Endothelial cell of umbilical vein (primary cell): ENCODE results near the gene PAX8. TPM values are rescaled to one million over a fixed set of nuclear protein-coding genes. Genes with fewer than 3 reads are reported as not detected.

Experiments used
- BruUV-seq: library from RNA; stranded (reverse); fragments of 400-500 nt; replicated peaks from 2 replicates; lab custom pipeline; 2021; lab: Mats Ljungman, UMichigan
- CTCF ChIA-PET: fragments of 300-600, 350-600 bp; sonication (Branson Sonifier 250); formaldehyde crosslinking; loops from one replicate; lab custom pipeline; 2021; ENCODE audit warnings: antibody characterized with exemption, inconsistent platforms; lab: Charles Lee
- POLR2A ChIA-PET: fragments of 300-600, 350-600 bp; sonication (Branson Sonifier 250); formaldehyde crosslinking; loops from one replicate; lab custom pipeline; 2021; ENCODE audit warnings: antibody characterized with exemption, inconsistent platforms; lab: Charles Lee
- DNase-seq: peaks from one replicate; pipeline ENCODE4 v3.0.0-alpha.2; 2011; ENCODE audit warnings: low read depth, low spot score
- FAIRE-seq: peaks from 2 replicates; lab custom pipeline; 2011; peaks lifted over from hg19 to GRCh38; lab: Jason Lieb, UNC
- H2AFZ ChIP-seq: 2 replicates; pipeline ENCODE4 v1.6.0; 2012; ENCODE audit warnings: low read depth, low read length, control low read depth, inconsistent platforms
- H3K27ac ChIP-seq: 2 replicates; pipeline ENCODE4 v1.5.1; 2011; ENCODE audit warnings: low read depth, mild to moderate bottlenecking, control low read depth, low read length, moderate library complexity; ENCODE audit not compliant: insufficient read depth
- H3K27me3 ChIP-seq, 2 experiments: 2 replicates each; pipeline versions ENCODE4 v1.6.0 to v1.6.1; 2011; ENCODE audit warnings: low read length in 2 of 2, mixed read lengths in 1 of 2; ENCODE audit not compliant: control insufficient read depth in 2 of 2, insufficient read depth in 2 of 2
- H3K36me3 ChIP-seq, 2 experiments: 2 replicates in 1 of 2; 3 replicates in 1 of 2; pipeline ENCODE4 v1.5.1; 2011; ENCODE audit warnings: low read length in 2 of 2, mild to moderate bottlenecking in 1 of 2, moderate library complexity in 1 of 2; ENCODE audit not compliant: control insufficient read depth in 2 of 2, insufficient read depth in 2 of 2; ENCODE audit errors: extremely low read depth in 1 of 2
- H3K4me1 ChIP-seq: 3 replicates; pipeline ENCODE4 v1.5.1; 2011; ENCODE audit warnings: mild to moderate bottlenecking, low read length; ENCODE audit not compliant: control insufficient read depth, insufficient read depth; ENCODE audit errors: extremely low read depth
- H3K4me2 ChIP-seq: 2 replicates; pipeline ENCODE4 v1.6.1; 2011; ENCODE audit warnings: low read length, control low read depth, mixed read lengths; ENCODE audit not compliant: insufficient read depth
- H3K4me3 ChIP-seq, 3 experiments: fragments of 200-600 bp in 1 of 3; sonication (generic), shearing (Covaris generic) in 1 of 3; replicated peaks in 1 of 3; 2 replicates each; pipeline ENCODE4 v1.5.1; 2011 to 2016; ENCODE audit warnings: control low read depth in 3 of 3, low read length in 3 of 3, mild to moderate bottlenecking in 2 of 3, inconsistent platforms in 1 of 3, low read depth in 1 of 3, moderate library complexity in 1 of 3; ENCODE audit not compliant: insufficient read depth in 1 of 3
- H3K79me2 ChIP-seq: 2 replicates; pipeline ENCODE4 v1.6.0; 2012; ENCODE audit warnings: low read length, inconsistent platforms; ENCODE audit not compliant: control insufficient read depth, insufficient read depth
- H3K9ac ChIP-seq: replicated peaks from 2 replicates; pipeline ENCODE3; 2011; ENCODE audit warnings: low read length, control low read depth; ENCODE audit not compliant: insufficient read depth; ENCODE audit errors: extremely low read depth
- H3K9me1 ChIP-seq: replicated peaks from 3 replicates; pipeline ENCODE4 v1.6.0; 2011; ENCODE audit warnings: mild to moderate bottlenecking, low read length; ENCODE audit not compliant: control insufficient read depth, insufficient read depth; ENCODE audit errors: extremely low read depth
- H3K9me3 ChIP-seq: replicated peaks from 2 replicates; pipeline ENCODE4 v1.5.1; 2012; ENCODE audit warnings: low read length, inconsistent platforms; ENCODE audit not compliant: control insufficient read depth, insufficient read depth
- H4K20me1 ChIP-seq: replicated peaks from 2 replicates; pipeline ENCODE3; 2011; ENCODE audit warnings: mild to moderate bottlenecking, low read length; ENCODE audit not compliant: control insufficient read depth, insufficient read depth; ENCODE audit errors: extremely low read depth
- CTCF ChIP-seq, 2 donors: IDR thresholded peaks; 1 replicate in 1 of 2; 2 replicates in 1 of 2; pipeline ENCODE4 v1.5.1; 2011; ENCODE audit warnings: low read length in 2 of 2, mild to moderate bottlenecking in 2 of 2, moderate library complexity in 2 of 2, control low read depth in 1 of 2, inconsistent platforms in 1 of 2, low read depth in 1 of 2; ENCODE audit not compliant: insufficient read depth in 1 of 2; ENCODE audit errors: extremely low read depth in 1 of 2
- EZH2 ChIP-seq: IDR thresholded peaks from 2 replicates; pipeline ENCODE4 v1.6.1; 2012; ENCODE audit warnings: borderline replicate concordance, low read depth, mild to moderate bottlenecking, moderate library complexity, low read length, inconsistent platforms; ENCODE audit not compliant: severe bottlenecking
- FOS ChIP-seq: IDR thresholded peaks from 2 replicates; pipeline ENCODE4 v1.6.1; 2011; ENCODE audit warnings: mild to moderate bottlenecking, low read length, moderate library complexity, borderline replicate concordance; ENCODE audit not compliant: insufficient read depth
- GATA2 ChIP-seq: IDR thresholded peaks from 2 replicates; pipeline ENCODE4 v1.7.0; 2011; ENCODE audit warnings: low read depth, mild to moderate bottlenecking, moderate library complexity, mixed read lengths, low read length; ENCODE audit not compliant: insufficient read length, insufficient read depth
- JUN ChIP-seq: IDR thresholded peaks from 2 replicates; pipeline ENCODE4 v1.6.1; 2011; ENCODE audit warnings: borderline replicate concordance, low read depth; ENCODE audit not compliant: insufficient read length, insufficient read depth
- MAX ChIP-seq: IDR thresholded peaks from 2 replicates; pipeline ENCODE4 v1.6.1; 2011; ENCODE audit not compliant: insufficient read depth, insufficient read length
- MYC ChIP-seq: IDR thresholded peaks from one replicate; pipeline ENCODE4 v1.6.1; 2011; ENCODE audit warnings: mild to moderate bottlenecking, low read depth, low read length
- POLR2A ChIP-seq: IDR thresholded peaks from 2 replicates; pipeline ENCODE4 v1.6.1; 2012; ENCODE audit warnings: low read depth, mild to moderate bottlenecking, control low read depth, low read length
- POLR2AphosphoS5 ChIP-seq: IDR thresholded peaks from 2 replicates; pipeline ENCODE4 v1.6.1; 2012; ENCODE audit warnings: low read depth, mild to moderate bottlenecking, control low read depth, low read length, moderate library complexity; ENCODE audit not compliant: insufficient read depth
- dilution Hi-C: fragments of 300-500 bp; cut with MboI; formaldehyde crosslinking; loops from one replicate; pipeline ENCODE4 v1.15.0; 2019; ENCODE audit warnings: low sequenced_read_pairs; ENCODE audit not compliant: extremely low pct_ligation_motif_present
- intact Hi-C: fragments of 100-400 bp; cut with micrococcal nuclease; formaldehyde crosslinking; loops from one replicate; pipeline ENCODE4 v1.10.0; 2022
- polyA plus RNA-seq, 4 experiments: library from polyadenylated mRNA; depleted of rRNA in 3 of 4; stranded (reverse) in 3 of 4; unstranded in 1 of 4; fragments of >200 nt; gene quantifications; 2 replicates each; pipeline versions ENCODE4 v1.2.1 to v1.2.3, GENCODE V29; 2011 to 2012; ENCODE audit warnings: missing spikeins in 1 of 4
- total RNA-seq: library from RNA; stranded (reverse); gene quantifications from 2 replicates; pipeline ENCODE4 v1.2.3, GENCODE V29; 2021

Gene PAX8
- total and polyA plus RNA-seq, 2 donors (not counting 3 experiments of a cell fraction or from before 2014, with no cell fraction given), result 0.22 to 0.62 TPM

GRCh38 chr2:113237604-113238160 is 41.0 kb downstream of the PAX8 start:
- no peak overlapping the region for H3K27ac ChIP-seq
- DNase-seq (no peak), FAIRE-seq (no peak)
- no peaks in the 10 kb centered on the region for H3K9me1 ChIP-seq
- dilution Hi-C loops, result no loop called here
- no peaks in the 10 kb centered on the region for H3K27me3 ChIP-seq
- ChIA-PET CTCF (interaction anchor here (0.7 to 6.2 kb wide), 5 partner anchors 12 to 39 kb away, joined by 3 to 53 read pairs (median 20); no protein-coding TSS in a partner anchor), POLR2A (no interaction called here)
- H3K4me3 ChIP-seq, result no peak overlapping the region
- H3K9ac ChIP-seq, result no peak overlapping the region
- no peak overlapping the region for H2AFZ ChIP-seq
- H3K4me1 ChIP-seq, result peaks cover 19% of the 10 kb centered on the region
- TF ChIP-seq JUN (no peak), EZH2 (no peak), FOS (no peak), POLR2AphosphoS5 (no peak), POLR2A (no peak), MYC (no peak), MAX (no peak), CTCF (IDR thresholded peaks at IDR 0.05; ENCODE audit: extremely low read depth in 1 of 2, insufficient read depth in 1 of 2, low read depth in 1 of 2, low read length in 2 of 2) (no peak), GATA2 (no peak)
- intact Hi-C loops, result no loop called here
- no peaks in the 10 kb centered on the region for H3K79me2 ChIP-seq
- BruUV-seq, result no TSS peak
- no peaks in the 10 kb centered on the region for H4K20me1 ChIP-seq
- H3K9me3 ChIP-seq, result no peaks in the 10 kb centered on the region
- no peak overlapping the region for H3K4me2 ChIP-seq
- H3K36me3 ChIP-seq, result no peaks in the 10 kb centered on the region
